Lower leg skin (tissue), 3 donors: Measurements from ENCODE around the gene CRK.

Source experiments
- POLR2A ChIP-seq, 2 donors: fragments of 450-650 bp; IDR thresholded peaks; one replicate each; pipeline ENCODE4 v1.6.1; 2016 to 2017; ENCODE audit warnings: antibody characterized with exemption in 2 of 2, mild to moderate bottlenecking in 1 of 2, moderate library complexity in 1 of 2
- TF ChIP-seq, protein P1 (sequence below), 3 donors: fragments of 450-650 bp; IDR thresholded peaks; one replicate each; pipeline ENCODE4 v1.5.1; 2016; ENCODE audit warnings: antibody characterized with exemption in 3 of 3, mild to moderate bottlenecking in 3 of 3, moderate library complexity in 2 of 3

DNA sequence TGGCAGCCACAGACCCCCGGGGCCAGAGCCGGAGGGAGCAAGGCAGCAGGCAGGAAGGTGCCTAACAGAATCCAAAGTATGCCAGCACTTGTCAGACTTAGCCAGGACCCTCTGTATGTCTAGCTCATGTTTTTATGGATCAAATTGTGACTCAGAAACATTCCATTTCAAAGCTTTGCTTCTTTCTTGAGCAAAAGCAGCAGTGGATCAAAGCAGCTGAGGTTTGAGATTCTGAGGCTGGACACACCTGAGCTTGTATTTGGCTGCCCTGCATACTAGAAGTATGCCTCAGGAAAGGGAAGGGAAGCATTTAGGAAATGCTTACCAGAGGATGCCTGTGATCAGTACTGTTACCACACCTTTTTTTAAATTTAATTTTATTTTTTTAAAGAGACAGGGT lies 42.2 kb upstream of the CRK start:
- TF ChIP-seq, protein P1, sequence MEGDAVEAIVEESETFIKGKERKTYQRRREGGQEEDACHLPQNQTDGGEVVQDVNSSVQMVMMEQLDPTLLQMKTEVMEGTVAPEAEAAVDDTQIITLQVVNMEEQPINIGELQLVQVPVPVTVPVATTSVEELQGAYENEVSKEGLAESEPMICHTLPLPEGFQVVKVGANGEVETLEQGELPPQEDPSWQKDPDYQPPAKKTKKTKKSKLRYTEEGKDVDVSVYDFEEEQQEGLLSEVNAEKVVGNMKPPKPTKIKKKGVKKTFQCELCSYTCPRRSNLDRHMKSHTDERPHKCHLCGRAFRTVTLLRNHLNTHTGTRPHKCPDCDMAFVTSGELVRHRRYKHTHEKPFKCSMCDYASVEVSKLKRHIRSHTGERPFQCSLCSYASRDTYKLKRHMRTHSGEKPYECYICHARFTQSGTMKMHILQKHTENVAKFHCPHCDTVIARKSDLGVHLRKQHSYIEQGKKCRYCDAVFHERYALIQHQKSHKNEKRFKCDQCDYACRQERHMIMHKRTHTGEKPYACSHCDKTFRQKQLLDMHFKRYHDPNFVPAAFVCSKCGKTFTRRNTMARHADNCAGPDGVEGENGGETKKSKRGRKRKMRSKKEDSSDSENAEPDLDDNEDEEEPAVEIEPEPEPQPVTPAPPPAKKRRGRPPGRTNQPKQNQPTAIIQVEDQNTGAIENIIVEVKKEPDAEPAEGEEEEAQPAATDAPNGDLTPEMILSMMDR (IDR thresholded peaks at IDR 0.05) = no peak
- TF ChIP-seq POLR2A (IDR thresholded peaks at IDR 0.05) = no peak
